Right hindlimb (tissue), 1 donor: ENCODE measurements around the gene ABCG8.

ENCODE experiments used
- DNase-seq: peaks from one replicate; pipeline ENCODE4 v3.0.0-alpha.2; 2018

The ABCG8 gene

DNA sequence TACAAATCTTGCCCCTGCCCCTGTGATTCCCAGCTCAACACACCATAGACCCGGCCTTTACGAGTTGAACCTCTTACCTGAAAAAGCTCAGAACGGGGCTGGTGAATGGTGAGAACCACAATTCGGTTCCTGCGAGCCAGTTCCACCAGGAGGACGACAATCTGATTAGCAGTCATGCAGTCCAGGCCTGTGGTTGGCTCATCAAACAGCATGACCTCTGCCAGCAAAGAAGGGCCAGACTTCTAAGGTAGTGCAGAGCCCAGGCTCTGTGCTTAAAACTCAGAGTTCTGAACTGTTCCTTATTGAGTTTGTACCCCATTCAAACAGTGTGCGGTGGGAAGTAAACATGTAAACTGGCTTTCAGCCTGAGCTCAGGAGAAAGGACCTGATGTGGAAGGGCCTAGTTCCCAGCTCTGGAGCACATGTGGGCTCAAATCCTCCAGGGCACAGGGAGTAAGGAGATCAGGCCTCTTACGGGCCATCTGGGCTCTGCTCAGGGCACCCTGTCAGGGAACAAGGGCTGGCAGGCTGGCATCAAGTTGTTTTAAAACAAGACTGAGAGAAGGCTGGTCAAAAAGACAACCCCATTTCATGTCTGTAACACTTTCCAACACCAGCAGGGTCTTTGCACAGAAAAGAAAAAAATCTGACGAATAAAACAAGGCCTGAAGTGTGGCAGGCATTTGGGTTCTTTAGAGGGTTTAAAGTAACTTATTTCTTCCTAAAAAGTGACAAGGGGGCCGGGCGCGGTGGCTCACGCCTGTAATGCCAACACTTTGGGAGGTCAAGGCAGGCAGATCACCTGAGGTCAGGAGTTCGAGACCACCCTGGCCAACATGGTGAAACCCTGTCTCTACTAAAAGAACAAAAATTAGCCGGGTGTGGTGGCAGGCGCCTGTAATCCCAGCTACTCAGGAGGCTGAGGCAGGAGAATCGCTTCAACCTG, 12.2 kb upstream of the ABCG8 start:
- no peak for DNase-seq

DNA sequence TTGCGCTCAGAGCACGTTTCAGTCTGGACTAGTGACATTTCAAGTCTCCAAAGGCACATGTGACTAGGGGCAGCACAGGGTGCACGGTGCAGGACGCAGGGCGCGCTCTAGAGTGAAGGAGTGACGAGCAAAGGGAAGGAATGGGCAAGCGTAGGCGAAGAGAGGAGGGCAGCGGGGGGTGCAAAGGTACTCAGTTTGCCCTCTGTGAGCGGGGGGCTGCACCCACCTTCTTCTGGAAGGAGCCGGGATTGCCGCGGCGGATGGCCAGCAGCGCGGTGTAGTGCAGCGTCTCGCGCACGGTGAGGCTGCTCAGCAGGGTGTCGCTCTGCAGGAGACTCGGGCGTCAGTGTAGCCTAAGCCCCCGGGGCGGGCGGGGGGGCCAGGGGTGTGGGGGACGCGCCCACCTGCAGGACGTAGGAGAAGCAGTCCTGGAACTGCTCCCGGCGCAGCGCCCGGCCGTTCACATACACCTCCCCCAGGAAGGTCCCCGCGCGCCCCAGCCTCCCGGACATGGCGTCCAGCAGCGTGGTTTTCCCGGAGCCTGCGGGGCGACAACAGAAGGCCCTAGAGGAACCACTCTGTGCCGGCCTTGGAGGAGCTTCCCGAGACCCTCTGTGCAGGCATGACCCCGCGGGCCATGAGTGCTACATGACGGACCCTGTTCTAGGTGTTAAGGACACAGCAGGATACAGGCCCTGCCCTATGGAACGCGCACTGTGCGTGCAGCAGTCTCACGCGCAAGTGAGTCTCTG, 7.1 kb upstream of the ABCG8 start:
- peak; percentile 25 for DNase-seq

DNA sequence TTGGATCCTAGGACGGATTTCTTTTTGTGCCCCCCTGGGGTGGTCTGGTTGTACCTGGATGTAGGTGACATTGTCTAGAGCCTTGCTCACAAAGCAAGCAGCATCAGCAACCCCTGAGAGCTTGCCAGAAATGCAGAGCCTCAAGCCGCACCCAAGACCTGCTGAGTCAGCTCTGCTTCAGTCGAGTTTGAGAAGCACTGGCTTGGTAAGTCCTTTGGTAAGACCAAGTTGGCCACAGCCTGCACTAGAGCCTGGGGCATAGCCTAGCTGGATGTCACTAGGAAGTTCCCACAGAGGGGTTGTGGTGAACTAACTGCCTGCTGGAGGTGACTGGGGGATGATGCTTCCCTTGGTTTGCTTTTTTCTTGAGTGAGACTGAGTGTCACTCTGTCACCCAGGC, 6.3 kb upstream of the ABCG8 start:
- DNase-seq = no peak

DNA sequence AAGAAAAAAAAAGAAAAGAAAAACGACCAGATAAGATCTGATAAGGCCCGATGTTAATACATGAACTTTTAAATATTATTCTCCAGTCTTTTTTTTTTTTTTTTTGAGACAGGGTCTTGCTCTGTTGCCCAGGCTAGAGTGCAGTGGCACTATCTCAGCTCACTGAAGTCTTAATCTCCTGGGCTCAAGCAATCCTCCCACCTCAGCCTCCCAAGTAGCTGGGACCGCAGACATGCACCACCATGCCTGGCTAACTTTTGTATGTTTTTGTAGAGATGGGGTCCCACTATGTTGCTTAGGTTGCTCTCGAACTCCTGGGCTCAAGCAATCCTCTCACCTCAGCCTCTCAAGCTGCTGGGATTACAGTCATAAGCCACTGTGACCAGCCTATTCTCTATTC, 1.7 kb upstream of the ABCG8 start:
- no peak for DNase-seq

DNA sequence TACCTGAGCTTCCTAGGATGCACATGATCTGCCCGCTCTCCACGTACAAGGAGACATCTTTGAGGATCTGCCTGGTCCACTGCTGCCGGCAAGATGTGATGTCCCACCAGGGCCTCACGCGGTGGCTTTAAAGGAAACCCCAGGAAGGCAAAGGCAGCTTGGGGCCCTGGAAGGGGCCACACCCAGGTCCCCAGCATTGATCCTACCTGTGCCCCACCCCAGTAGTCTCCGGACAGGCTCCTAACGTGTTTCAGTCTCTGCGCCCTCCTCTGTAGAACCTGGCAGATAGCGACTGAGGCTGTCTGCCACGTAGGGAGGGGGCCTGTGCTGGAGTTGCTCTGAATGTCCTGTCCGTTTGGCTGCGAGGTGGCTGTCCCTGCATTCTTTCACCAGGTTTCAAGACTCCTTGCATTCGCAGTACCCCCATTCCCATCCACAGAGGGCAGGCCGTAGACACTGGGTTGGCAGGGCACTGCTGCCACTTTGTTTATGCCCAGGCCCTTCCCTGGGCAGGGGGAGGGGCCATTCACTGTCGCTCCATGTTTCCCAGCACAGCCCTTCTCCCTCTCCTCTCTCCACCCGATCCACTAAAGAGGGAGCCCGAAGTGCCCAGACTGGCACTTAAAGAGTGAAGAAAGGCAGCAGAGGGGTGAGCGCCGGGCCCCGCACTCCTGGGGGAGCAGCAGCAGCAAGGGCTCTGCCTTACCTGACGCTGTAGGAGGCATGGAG, 776 bp upstream of the ABCG8 start:
- DNase-seq = no peak

DNA sequence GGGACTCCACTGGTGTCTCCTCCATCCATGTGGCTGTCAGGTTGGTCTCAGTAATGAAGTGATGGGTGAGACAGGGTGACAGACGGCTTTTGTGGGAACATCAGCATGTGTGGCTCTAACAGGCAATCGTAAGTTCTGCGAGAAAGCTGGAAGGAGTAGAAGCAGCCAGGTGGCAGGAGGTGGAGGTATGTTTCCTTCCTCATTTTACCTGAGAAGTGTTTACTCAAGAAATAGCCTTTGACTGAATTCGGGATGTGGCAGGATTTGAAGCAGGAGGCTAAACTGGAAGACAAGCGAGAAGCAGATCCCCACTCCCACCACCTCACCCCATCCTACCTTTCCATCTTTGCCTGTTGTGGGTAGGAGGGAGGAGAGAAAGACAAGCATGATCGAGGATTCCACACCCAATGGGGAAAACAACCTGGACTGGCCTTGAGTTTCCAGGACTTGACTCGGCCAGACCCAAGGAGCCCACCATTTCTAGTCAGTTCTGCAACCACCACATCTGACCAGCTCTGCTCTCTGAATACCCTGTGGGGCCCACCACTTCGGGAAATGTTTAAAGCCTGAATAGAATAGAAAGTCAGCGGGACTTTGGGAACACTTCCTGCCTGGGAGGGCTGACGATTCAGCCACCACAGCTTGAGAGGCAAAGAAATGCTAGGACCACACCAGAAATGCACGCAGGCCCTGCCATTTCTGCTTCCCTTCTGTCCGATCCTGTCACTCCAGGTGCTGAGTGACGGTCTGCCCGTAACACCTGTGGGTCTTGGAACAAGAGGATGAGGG, 1.2 kb downstream of the ABCG8 start:
- DNase-seq = no peak

DNA sequence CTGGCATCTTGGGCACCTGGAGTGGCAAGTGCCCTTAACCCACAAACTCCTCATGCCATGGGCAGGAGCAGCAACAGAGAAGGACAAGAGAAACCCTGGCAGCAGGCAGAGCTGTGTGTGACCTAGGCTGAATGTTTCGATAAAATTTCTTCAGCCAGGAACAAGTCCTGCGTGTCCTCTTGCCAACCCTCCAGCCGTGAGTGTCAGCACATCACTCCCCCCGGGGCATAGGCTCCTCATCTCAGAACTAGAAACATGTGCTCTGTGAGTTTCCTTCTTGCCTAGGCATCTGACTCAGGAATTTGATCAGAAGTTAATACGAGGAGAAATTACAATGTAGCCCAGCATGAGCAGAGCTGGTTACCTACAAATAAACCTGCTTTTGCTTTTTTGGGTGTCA, 2.2 kb downstream of the ABCG8 start:
- DNase-seq = no peak

DNA sequence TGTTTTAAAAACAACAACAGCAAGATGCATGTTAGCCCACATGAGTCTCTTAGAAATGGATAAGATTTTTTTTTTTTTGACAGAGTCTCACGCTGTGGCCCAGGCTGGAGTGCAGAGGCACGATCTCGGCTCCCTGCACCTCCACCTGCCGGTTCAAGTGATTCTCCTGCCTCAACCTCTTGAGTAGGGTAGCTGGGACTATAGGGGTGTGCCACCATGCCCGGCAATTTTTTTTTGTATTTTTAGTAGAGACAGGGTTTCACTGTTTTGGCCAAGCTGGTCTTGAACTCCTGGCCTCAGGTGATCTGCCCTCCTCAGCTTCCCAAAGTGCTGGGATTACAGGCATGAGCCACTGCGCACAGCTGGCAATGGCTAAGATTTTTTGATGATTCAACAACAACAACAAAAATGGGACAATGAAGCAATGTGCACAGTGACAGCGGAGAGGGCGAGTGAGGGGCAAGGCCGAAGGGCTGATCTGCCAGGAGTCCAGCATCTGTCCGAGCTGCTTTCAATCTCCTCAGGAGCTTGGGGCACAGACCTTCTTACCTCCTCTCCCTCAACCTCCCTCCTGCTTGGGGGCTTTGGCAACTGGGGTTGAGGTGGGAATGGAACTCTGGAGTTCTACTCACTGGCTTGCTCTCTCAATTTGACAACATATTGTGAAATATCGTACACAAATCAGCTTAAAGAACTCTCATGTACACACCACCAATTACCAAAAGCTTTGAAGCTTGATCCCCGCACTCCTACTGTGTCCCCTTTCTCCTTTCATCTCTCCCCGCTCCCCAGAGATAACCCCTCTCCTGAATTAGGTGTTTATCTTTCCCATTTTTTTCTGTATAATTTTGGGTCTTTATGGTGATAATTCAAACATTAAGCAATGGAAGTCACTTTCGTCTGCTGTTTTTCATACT, 3.4 kb downstream of the ABCG8 start:
- no peak for DNase-seq

DNA sequence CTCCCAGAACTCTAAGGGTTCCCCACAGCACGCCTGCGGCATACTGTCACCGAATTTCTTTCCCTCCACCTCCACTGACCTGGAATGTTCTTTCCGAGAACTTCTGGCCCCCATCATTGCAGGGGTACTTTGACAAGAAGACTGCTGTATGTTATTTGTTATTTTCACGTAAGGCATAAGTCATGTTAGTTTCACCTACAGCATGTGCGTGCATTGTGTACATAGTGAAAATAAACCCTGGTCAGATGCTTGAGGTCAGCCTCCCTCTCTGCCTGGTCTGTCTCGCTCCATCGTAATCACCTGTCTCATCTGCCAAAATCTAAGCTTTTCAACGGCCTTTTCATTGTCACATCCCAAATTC, 4.1 kb downstream of the ABCG8 start:
- no peak for DNase-seq

DNA sequence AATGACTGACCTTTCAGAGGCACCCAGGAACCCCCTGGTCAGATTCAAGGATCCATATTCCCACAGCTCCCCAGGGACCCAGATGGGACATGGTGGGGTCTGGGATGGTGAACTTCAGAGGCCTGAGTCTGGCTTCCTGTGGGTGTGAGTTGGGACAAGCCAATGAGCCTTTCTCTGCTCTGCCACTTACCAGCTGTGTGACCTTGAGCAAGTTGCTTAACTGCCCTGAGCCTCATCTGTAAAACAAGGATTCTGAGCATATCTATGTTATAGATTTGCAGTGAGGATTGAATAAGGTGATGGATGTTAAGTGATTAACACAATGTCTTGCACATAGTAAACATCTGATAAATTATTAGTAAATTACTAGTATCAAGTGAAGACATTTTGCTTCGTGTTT, 6.4 kb downstream of the ABCG8 start:
- DNase-seq = no peak

DNA sequence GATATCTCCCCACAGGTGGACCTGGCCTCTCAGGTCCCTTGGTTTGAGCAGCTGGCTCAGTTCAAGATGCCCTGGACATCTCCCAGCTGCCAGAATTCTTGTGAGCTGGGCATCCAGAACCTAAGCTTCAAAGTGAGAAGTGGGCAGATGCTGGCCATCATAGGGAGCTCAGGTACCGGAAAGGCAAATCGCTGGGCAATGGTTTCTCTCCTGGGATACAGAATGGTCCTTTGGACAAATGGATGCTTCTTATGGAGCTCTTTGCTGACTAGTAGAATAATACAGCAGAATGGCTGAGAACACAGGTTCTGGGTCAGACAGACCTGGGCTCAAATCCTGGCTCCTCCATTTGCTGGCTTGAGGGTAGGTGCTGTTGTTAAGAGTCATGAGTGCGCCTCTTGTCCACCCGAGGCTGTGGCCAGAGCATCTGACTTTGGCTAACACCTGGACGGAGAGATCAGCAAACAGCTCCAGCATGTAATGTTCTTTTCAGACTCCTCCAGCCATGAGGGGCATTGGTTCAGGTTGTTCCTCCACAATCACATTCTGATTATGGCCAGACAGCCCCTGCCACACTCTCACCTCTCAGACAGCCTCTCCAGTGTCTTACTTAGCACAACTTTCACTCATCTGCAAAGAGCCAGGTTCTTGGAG, 7.5 kb downstream of the ABCG8 start:
- no peak for DNase-seq

DNA sequence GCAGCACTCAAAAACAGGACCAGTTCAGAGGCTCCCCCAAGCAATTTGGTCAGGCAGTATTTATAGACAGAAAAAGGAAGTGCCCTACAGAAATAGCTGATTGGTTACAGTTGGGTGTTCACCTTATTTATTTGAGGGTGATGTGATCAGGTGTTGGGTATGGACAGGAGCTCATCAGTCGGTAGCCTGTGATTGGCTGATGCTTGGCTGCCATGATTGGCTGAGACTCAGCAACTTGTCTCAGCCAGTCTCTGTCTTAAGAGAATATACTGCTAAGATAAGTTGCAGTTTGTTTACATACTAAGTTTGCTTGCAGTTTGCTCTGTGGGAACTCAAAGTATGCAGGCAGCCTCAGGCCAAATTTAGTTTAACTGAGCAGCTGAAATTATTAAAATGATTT, 9.4 kb downstream of the ABCG8 start:
- no peak for DNase-seq

DNA sequence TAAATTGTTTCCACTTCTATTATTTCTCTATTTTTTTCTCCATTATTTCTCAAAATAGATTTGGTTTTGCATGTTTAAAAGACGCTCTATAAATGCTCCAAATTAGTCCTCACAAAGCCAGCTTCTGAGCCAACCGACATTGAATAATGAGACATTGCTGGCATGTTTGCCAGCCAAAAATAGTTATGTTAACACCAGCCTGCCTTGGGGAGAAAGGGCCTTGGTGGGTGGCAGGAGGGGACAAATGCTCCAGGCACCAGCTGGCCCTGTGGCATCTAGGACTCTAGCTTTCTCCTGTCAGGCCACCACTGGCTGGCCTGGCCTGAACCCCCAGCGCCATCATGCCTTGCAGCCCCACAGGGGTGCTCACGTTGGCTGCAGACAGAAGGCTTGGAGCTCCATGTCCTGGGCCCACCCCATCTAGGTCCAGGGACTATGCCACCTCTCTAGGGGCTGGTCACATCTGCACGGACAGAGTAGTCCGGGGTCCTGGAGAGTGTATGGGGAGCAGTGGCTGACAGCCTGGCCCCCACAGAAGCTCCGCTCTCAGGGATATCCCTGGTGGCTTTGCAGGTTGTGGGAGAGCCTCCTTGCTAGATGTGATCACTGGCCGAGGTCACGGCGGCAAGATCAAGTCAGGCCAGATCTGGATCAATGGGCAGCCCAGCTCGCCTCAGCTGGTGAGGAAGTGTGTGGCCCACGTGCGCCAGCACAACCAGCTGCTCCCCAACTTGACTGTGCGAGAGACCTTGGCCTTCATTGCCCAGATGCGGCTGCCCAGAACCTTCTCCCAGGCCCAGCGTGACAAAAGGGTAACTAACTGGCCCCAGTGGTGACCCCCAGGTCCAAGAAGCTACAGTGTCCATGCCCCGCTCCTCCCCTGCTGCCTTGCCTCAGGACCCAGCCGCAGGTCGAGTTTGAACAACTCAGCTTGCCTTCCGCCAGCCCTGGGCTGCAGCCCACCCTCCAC, 12.5 kb downstream of the ABCG8 start:
- no peak for DNase-seq

DNA sequence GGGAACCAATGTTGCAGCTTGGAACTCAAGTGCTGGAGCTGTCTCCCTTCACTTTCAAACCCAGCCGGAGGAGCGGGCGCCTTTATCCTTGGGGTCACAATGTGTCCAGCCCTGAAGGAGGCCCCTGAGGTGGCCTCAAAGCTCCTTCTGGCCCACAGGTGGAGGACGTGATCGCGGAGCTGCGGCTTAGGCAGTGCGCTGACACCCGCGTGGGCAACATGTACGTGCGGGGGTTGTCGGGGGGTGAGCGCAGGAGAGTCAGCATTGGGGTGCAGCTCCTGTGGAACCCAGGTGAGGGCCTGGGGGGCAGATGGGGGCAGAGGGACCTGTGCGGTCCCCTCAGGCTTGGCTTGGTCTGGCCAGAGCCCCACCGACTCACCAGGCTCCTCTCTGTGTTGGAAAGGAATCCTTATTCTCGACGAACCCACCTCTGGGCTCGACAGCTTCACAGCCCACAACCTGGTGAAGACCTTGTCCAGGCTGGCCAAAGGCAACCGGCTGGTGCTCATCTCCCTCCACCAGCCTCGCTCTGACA, 13.5 kb downstream of the ABCG8 start:
- no peak for DNase-seq

DNA sequence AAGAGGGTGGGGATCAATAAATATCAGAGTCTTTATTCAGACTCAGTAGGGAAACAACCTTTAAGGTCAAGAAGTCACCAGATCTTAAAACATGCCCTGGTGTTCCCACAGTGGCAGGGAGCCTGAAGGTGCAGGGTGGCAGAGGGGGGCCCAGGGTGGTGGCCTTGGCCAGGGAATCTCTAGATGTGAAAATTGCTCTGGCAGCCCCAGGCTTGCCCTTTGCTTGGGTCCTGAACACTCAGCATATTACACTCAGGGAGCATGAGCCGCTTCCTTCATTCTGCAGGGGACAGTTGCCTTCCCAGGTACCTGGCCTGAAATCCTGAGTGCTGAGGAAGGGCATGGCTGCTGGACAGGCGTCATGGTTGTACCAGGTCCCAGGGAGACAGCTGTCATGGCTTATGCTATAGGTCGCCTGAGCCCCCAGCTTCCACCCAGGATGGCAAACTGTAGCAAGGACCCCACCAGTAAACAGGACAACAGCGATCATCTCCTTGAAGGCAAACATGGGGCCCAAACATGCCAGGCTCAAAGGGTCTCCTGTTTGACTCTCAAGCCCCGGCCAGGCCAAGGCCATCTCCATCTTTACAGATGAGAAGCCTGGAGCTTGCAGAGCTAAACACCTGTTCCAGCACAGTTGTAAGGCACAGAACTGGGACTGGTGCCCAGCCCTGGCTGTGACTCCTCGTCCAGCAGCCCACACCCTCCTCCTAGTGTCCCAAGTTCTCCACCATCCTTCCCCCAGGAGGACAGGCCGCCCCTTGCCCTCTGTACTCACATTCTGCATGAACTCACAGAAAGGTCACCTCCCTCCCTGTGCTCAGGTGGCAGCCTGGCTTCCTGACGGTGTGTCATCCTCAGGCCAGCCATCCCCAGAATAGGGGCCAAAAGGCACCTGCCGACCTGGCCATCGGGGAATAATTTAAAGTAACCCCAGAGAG, 14.6 kb downstream of the ABCG8 start:
- no peak for DNase-seq

DNA sequence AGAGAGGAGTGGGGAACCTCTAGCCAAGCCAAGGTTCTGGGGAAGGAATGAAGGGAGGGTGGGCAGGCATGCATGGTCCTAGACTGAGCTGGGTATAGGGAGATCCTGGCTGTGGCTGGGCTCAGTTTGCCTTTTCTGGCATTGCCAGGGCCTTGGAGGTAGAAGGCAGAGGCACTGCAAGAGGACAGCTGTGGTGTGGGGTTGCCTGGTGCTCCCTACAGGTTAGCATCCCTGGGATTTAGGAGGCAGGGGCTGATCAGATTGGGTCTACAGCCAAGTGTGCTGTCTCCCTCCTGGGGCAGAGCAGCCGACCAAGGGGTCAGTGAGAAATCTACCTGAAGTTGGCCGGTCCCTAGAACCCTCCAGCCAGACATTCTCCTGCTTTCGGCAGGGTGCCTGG, 15.9 kb downstream of the ABCG8 start:
- DNase-seq = no peak

DNA sequence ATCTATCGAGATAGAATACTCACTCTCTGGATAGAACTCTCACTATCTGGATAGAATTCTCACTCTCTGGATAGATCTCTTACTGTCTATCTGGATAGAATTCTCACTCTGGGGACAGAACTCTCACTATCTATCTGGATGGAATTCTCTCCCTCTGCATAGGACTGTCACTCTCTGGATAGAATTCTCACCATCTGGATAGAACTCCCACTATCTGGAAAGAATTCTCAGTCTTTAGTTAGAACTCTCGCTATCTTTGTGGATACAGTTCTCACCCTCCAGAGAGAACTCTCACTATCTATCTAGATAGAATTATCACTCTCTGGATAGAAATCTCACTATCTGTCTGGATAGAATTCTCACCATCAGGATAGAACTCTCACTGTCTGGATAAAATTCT, 16.5 kb downstream of the ABCG8 start:
- DNase-seq = no peak

DNA sequence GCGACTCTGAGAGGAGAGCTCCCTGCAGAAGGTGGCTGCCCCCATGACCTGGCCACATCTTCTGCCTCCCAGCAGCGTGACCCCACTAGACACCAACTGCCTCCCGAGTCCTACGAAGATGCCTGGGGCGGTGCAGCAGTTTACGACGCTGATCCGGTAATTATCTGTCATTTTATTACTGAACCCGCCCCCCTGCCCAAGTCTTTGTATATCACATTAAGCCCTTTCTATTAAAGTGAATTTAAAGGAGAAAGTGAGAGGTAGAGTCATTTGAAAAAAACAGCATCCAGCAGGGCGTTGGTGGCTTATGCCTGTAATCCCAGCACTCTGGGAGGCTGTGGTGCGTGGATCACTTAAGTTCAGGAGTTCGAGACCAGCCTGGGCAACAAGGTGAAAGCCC, 33.4 kb downstream of the ABCG8 start:
- no peak for DNase-seq
